IPS-18c (cell line): ENCODE data around the gene SH3D21.
A peak's percentile ranks its signal among the peaks of the same experiment; 100 is the strongest.

Experiments used
- H3K4me3 ChIP-seq: 2 replicates; pipeline ENCODE4 v1.7.0; 2013; ENCODE audit warnings: low read depth, mild to moderate bottlenecking, low read length, moderate library complexity; ENCODE audit not compliant: insufficient read depth
- H3K9me3 ChIP-seq: one replicate; pipeline ENCODE4 v1.6.1; 2013; ENCODE audit warnings: mild to moderate bottlenecking, low read length, moderate library complexity; ENCODE audit not compliant: control insufficient read depth, insufficient read depth

SH3D21 gene

GRCh38 chr1:36306210-36306901 lies at the start of gene SH3D21:
Gene SH3D21, plus strand, starts transcription at chr1:36306368. Its CDS starts 53 bp downstream, at chr1:36306421.
- no peaks in the 10 kb centered on the region for H3K9me3 ChIP-seq
- H3K4me3 ChIP-seq, result peak within 1 kb of the TSS; percentile 68

GRCh38 chr1:36256558-36257374 lies 49.4 kb upstream of the SH3D21 start:
- Histone ChIP-seq H3K4me3 (no peak overlapping the region), H3K9me3 (no peaks in the 10 kb centered on the region)

- no peak overlapping the region for H3K4me3 ChIP-seq
These were observed 48.8 kb upstream of the SH3D21 start for GRCh38 chr1:36257375-36257767.

GRCh38 chr1:36258960-36259344 lies 47.2 kb upstream of the SH3D21 start:
- Histone ChIP-seq H3K4me3 (no peak overlapping the region), H3K9me3 (no peaks in the 10 kb centered on the region)

More at GRCh38 chr1:36257375-36257767, 48.8 kb upstream of the SH3D21 start:
- no peaks in the 10 kb centered on the region for H3K9me3 ChIP-seq

- Histone ChIP-seq H3K4me3 (no peak overlapping the region), H3K9me3 (no peaks in the 10 kb centered on the region)
These were observed 37.2 kb upstream of the SH3D21 start for GRCh38 chr1:36268981-36269380.

- no peak overlapping the region for H3K4me3 ChIP-seq
These were observed 36.7 kb upstream of the SH3D21 start for GRCh38 chr1:36269408-36269838.

GRCh38 chr1:36273024-36273423 lies 33.1 kb upstream of the SH3D21 start:
- no peaks in the 10 kb centered on the region for H3K9me3 ChIP-seq

More at GRCh38 chr1:36269408-36269838, 36.7 kb upstream of the SH3D21 start:
- no peaks in the 10 kb centered on the region for H3K9me3 ChIP-seq

GRCh38 chr1:36274201-36274600 lies 32.0 kb upstream of the SH3D21 start:
- Histone ChIP-seq H3K9me3 (no peaks in the 10 kb centered on the region), H3K4me3 (no peak overlapping the region)

More at GRCh38 chr1:36273024-36273423, 33.1 kb upstream of the SH3D21 start:
- H3K4me3 ChIP-seq, result no peak overlapping the region

GRCh38 chr1:36276688-36277087 lies 29.5 kb upstream of the SH3D21 start:
- Histone ChIP-seq H3K4me3 (no peak overlapping the region), H3K9me3 (no peaks in the 10 kb centered on the region)

- no peak overlapping the region for H3K4me3 ChIP-seq
- H3K9me3 ChIP-seq, result no peaks in the 10 kb centered on the region
These were observed 26.9 kb upstream of the SH3D21 start for GRCh38 chr1:36279110-36279788.

- Histone ChIP-seq H3K9me3 (no peaks in the 10 kb centered on the region), H3K4me3 (no peak overlapping the region)
These were observed 26.3 kb upstream of the SH3D21 start for GRCh38 chr1:36279789-36280296.

GRCh38 chr1:36284061-36284460 lies 22.1 kb upstream of the SH3D21 start:
- no peak overlapping the region for H3K4me3 ChIP-seq
- H3K9me3 ChIP-seq, result no peaks in the 10 kb centered on the region

- H3K9me3 ChIP-seq, result no peaks in the 10 kb centered on the region
- H3K4me3 ChIP-seq, result no peak overlapping the region
These were observed 21.7 kb upstream of the SH3D21 start for GRCh38 chr1:36284517-36284916.

GRCh38 chr1:36285443-36286101 lies 20.6 kb upstream of the SH3D21 start:
- Histone ChIP-seq H3K4me3 (no peak overlapping the region), H3K9me3 (no peaks in the 10 kb centered on the region)

GRCh38 chr1:36286802-36287201 lies 19.4 kb upstream of the SH3D21 start:
- H3K4me3 ChIP-seq, result no peak overlapping the region
- H3K9me3 ChIP-seq, result no peaks in the 10 kb centered on the region

GRCh38 chr1:36287595-36287994 lies 18.6 kb upstream of the SH3D21 start:
- Histone ChIP-seq H3K4me3 (no peak overlapping the region), H3K9me3 (no peaks in the 10 kb centered on the region)

GRCh38 chr1:36295390-36295789 lies 10.8 kb upstream of the SH3D21 start:
- no peaks in the 10 kb centered on the region for H3K9me3 ChIP-seq
- H3K4me3 ChIP-seq, result no peak overlapping the region
